GM12878 (cell line): ENCODE data around the gene MEIOSIN.

ENCODE experiments used
- CTCF ChIP-seq, 3 experiments: IDR thresholded peaks in 2 of 3; conservative IDR thresholded peaks in 1 of 3; 2 replicates each; pipeline ENCODE4 v1.5.1; 2011; ENCODE audit warnings: low read depth in 3 of 3, low read length in 3 of 3, mild to moderate bottlenecking in 3 of 3, control low read depth in 2 of 3, moderate library complexity in 2 of 3, inconsistent platforms in 1 of 3, mixed read lengths in 1 of 3; ENCODE audit not compliant: control insufficient read depth in 2 of 3, insufficient read depth in 1 of 3; ENCODE audit errors: extremely low read depth in 1 of 3
- EZH2 ChIP-seq: IDR thresholded peaks from 2 replicates; pipeline ENCODE4 v1.6.1; 2012; ENCODE audit warnings: low read depth, mild to moderate bottlenecking, control low read depth, inconsistent platforms, low read length, borderline replicate concordance; ENCODE audit not compliant: control insufficient read depth
- JUND ChIP-seq: IDR thresholded peaks from 2 replicates; pipeline ENCODE4 v1.6.1; 2012; ENCODE audit warnings: low read depth, mild to moderate bottlenecking, low read length, improper control_type of control experiment, moderate library complexity
- POLR2AphosphoS5 ChIP-seq: IDR thresholded peaks from 2 replicates; pipeline ENCODE4 v1.6.1; 2011; ENCODE audit warnings: mild to moderate bottlenecking, low read length, inconsistent platforms
- RCOR1 ChIP-seq: conservative IDR thresholded peaks from 2 replicates; pipeline ENCODE4 v1.6.1; 2012; ENCODE audit warnings: low read depth, low read length, improper control_type of control experiment
- TARDBP ChIP-seq: IDR thresholded peaks from 2 replicates; pipeline ENCODE4 v1.6.1; 2016; ENCODE audit warnings: borderline replicate concordance
- ZBTB33 ChIP-seq: fragments of 450-650 bp; IDR thresholded peaks from 2 replicates; pipeline ENCODE4 v1.6.1; 2017; ENCODE audit warnings: mild to moderate bottlenecking
- TF ChIP-seq, protein P1 (sequence below): IDR thresholded peaks from 2 replicates; pipeline ENCODE4 v1.6.1; 2011; ENCODE audit warnings: low read depth, mild to moderate bottlenecking, low read length, moderate library complexity, borderline replicate concordance; ENCODE audit errors: extremely low read depth

DNA sequence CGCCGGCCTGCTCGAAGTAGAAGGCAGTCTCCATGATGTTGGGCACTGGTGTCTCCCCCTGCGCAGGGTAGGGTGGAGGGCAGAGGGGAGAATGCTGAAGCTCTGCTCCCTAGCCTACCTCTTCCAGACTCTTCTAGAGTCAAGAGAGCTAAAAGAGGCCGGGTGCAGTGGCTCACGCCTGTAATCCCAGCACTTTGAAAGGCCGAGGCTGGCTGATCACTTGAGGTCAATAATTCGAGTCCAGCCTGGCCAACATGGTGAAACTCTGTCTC lies 71.7 kb downstream of the MEIOSIN start:
- no peak for TF ChIP-seq POLR2AphosphoS5
- no peak for TF ChIP-seq ZBTB33
- TF ChIP-seq, protein P1, sequence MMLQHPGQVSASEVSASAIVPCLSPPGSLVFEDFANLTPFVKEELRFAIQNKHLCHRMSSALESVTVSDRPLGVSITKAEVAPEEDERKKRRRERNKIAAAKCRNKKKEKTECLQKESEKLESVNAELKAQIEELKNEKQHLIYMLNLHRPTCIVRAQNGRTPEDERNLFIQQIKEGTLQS: no peak
- TF ChIP-seq EZH2: no peak
- no peak for TF ChIP-seq CTCF (IDR thresholded peaks at IDR 0.05 in 2 of 3, conservative IDR thresholded peaks at IDR 0.05 in 1 of 3; ENCODE audit: control insufficient read depth in 2 of 3, extremely low read depth in 1 of 3, insufficient read depth in 1 of 3, low read depth in 3 of 3, low read length in 3 of 3)
- no peak for TF ChIP-seq TARDBP
- TF ChIP-seq RCOR1: no peak
- TF ChIP-seq JUND: no peak
